ENCODE results near the gene MRPS2.

GRCh38 chr9:135533113-135533512 is 32.6 kb downstream of the MRPS2 start:
- TF ChIP-seq CTCF (IDR thresholded peaks at IDR 0.05) (no peak), POLR2A (IDR thresholded peaks at IDR 0.05) (no peak)
